GM10266 (cell line): ENCODE data around the gene LYST.

Source experiments
- DNase-seq: peaks from one replicate; pipeline ENCODE4 v3.0.0; 2012; ENCODE audit errors: extremely low spot score
- TF ChIP-seq, protein P1 (sequence below): IDR thresholded peaks from 2 replicates; pipeline ENCODE4 v1.5.1; 2012; ENCODE audit warnings: mild to moderate bottlenecking, low read depth; ENCODE audit not compliant: control insufficient read depth, insufficient read depth; ENCODE audit errors: missing control alignments

Gene LYST

DNA sequence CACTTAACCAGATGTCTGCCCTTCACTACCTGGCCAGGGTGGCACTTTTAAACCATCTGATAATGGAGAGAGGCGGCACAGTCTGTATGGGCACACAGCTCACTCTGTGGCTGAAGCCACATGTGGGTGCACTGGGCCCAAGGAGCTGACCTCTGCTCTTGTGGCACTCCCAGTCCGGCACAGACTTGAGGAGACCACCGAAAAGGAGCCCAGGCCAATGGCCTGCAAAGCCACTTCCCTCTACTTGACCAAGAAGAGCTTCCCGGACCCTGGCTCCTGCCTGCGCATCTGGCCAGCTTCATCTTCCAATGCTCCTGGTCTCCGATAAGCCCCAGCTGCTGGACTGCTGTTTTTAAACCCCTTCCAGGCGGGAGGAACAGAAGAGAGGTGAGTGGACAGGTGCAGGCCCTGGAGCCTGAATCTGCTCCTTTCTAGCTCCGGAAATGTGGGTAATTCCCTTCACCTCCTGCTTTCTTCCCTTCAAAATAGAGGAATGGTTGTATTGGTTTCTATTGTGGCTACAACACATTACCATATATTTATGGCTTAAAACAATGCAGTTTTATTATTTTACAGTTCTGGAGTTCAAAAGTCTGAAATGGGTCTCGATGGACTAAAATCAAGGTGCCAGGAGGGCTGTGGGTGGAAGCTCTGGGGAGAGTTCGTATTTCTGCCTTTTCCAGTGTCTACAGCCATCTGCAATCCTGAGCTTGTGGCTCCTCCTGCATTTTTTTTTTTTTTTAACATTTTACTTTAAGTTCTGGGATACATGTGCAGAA, 228.8 kb downstream of the LYST start:
- TF ChIP-seq, protein P1, sequence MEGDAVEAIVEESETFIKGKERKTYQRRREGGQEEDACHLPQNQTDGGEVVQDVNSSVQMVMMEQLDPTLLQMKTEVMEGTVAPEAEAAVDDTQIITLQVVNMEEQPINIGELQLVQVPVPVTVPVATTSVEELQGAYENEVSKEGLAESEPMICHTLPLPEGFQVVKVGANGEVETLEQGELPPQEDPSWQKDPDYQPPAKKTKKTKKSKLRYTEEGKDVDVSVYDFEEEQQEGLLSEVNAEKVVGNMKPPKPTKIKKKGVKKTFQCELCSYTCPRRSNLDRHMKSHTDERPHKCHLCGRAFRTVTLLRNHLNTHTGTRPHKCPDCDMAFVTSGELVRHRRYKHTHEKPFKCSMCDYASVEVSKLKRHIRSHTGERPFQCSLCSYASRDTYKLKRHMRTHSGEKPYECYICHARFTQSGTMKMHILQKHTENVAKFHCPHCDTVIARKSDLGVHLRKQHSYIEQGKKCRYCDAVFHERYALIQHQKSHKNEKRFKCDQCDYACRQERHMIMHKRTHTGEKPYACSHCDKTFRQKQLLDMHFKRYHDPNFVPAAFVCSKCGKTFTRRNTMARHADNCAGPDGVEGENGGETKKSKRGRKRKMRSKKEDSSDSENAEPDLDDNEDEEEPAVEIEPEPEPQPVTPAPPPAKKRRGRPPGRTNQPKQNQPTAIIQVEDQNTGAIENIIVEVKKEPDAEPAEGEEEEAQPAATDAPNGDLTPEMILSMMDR: no peak

DNA sequence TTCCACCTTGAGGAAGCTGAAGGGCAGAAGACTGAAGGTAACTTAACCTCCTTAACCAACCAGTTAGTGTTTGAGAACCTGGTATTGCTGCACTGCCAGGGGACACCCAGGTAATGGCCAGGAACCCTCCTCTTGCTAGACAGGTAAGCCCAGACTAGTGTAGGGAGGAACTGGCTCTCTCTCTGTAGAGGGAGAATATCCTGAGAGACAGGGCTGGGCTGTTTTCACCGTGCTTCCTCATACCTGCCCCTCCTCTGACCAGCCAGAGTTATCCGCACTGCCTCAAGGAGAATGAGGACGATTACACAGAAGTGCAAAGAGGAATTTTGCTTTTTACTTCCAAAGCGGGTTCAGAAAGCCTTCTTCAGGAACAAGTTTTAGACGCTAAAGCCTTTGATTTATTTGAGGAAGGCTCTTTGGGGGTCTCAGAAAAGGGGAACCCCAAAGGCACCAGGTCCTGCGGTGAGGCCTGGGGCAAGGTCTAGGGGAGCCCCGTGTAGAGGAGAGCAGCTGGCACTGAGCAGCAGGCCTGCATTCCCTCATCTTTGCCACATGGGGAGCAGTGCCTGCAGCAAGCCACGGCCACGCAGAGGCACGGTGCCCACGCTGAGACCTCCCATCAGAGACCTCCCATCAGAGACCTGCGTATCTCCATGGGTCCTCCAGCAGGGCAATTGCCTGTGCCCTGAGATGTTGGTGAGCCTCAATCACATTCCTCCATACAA, 230.6 kb downstream of the LYST start:
- TF ChIP-seq, protein P1: no peak
- DNase-seq: no peak

More for the DNA sequence above, 228.8 kb downstream of the LYST start:
- DNase-seq: no peak

DNA sequence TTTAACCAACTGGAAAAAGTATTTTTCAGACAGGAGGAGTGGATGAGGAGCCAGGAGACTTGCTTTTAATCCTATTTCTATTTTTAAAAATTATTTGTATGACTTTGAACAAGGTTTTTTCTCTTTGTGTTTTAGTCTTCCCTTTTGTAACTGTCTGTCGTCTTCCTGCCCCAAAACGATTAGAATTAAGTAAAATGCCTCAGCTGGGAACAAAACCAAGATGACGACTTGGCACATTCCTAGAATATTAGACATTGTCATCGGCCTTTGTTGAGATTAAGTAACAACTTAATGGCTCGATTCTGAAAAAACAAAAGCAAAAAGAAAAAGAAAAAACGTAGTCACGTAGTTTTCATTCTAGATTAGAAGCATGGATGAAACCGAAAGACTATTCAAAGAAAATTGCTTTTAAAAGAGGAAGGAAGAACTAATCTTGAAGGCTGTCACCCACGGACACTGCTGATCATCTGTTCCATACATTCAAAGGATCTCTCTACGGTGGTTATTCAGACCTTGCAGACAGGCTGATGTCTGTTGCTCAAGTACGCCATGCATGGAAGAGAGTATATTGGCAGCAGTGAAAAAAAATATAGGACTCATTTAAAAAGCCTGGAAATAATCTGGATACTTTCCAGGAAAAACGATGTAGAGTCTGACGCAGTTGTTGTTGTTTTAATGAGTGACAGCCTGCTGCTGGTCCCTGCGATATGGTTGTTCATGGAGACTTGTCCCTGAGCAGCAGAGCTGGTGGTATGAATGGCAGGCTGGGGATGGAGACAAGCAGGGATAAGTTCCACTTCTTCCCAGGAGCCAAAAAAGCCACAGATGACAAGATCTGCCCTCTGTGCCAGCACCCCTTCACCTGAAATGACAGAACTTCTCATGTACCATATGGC, 234.0 kb downstream of the LYST start:
- DNase-seq: peak; percentile 70
- TF ChIP-seq, protein P1: no peak

DNA sequence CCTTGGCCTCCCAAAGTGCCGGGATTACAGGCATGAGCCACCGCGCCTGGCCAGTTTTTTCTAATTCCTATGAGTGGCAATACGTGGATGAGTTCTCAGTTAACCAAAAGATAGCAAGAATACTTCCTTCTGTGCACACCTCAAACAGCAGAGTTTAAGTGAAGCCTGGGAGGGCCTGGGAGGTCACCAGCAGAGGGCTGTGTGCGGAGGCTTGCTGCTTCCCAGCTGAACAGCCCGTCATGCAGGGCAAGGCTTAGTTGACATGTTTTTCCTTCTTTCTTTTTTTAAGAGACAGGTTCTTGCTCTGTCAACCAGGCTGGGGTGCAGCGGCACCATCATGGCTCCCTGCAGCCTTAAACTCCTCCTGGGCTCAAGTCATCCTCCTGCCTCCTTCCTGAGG, 234.9 kb downstream of the LYST start:
- DNase-seq: no peak
- TF ChIP-seq, protein P1: no peak

DNA sequence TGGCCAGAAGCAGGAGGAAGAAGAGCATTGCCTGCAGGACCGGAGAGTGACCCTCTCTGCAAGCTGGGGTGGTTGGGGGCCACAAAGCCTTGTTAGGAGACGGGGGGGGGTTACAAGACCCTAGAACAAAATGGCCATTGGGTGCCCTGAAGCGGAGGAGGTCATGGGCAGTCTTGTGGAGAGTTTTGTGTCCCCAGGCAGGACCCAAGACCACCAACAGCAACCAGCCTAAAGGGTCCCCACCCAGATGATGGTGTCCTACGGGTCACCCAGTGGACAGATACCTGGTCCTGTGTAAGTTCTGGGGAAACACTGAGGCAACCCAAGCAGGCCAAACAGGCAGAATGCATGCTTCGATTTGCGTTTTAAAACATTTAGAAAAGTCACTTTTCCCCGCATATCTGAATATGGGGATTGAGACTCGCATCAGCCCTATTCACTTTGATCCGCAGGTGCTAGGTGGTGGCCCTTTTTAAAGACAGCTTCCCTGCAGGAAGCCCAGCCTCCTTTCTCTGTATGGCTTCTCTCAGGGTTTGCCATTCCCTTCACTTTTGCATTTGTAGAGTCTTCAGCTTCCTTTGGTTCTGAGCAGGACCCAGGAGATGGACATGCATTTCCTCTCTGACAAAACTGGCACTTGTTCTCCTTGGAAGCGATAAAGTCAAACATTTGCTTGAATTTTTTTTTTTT, 238.2 kb downstream of the LYST start:
- TF ChIP-seq, protein P1: no peak
- DNase-seq: no peak

DNA sequence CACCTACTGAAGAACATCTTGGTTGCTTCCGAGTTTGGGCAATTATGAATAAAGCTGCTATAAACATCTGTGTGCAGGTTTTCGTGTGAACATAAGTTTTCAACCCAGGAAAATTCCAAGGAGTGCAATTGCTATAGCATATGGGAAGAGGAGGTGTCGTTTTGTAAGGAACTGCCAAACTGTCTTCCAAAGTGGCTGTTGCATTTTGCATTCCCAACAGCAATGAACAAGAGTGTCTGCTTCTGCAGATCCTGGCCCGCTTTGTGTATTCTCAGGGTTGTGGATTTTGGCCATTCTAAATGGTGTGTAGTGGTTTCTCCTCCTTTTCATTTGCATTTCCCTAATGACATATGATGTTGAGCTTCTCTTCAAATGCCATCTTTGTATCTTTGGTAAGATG, 240.9 kb downstream of the LYST start:
- DNase-seq: no peak
- TF ChIP-seq, protein P1: no peak
